HL-60 (cell line): ENCODE measurements around the gene MAPK7.

ENCODE experiments used
- DNase-seq, 2 experiments: peaks; one replicate each; pipeline ENCODE4 v3.0.0-alpha.2; 2010 to 2020; ENCODE audit warnings: low read depth in 1 of 2, low spot score in 1 of 2
- H3K27ac ChIP-seq: fragments of 250-450 bp; sonication (Bioruptor Pico); replicated peaks from 2 replicates; pipeline ENCODE4 v1.5.1; 2020; ENCODE audit warnings: mild to moderate bottlenecking, moderate library complexity
- H3K27me3 ChIP-seq: fragments of 250-450 bp; sonication (Bioruptor Pico); 2 replicates; pipeline ENCODE4 v1.5.1; 2021; ENCODE audit warnings: mild to moderate bottlenecking, moderate library complexity; ENCODE audit not compliant: insufficient read depth, poor library complexity, severe bottlenecking
- H3K4me3 ChIP-seq: replicated peaks from 2 replicates; pipeline ENCODE4 v1.5.1; 2011; ENCODE audit warnings: mild to moderate bottlenecking, control low read depth, low read length; ENCODE audit not compliant: insufficient read depth
- CTCF ChIP-seq: IDR thresholded peaks from one replicate; pipeline ENCODE4 v1.5.1; 2011; ENCODE audit warnings: low read length, control low read depth, inconsistent platforms; ENCODE audit not compliant: insufficient read depth
- GABPA ChIP-seq: IDR thresholded peaks from 2 replicates; pipeline ENCODE4 v1.6.1; 2012; ENCODE audit warnings: low read depth
- POLR2AphosphoS5 ChIP-seq: IDR thresholded peaks from 2 replicates; pipeline ENCODE4 v1.6.1; 2012; ENCODE audit warnings: low read depth
- REST ChIP-seq: IDR thresholded peaks from 2 replicates; pipeline ENCODE4 v1.6.1; 2012; ENCODE audit warnings: low read depth; ENCODE audit not compliant: insufficient replicate concordance
- SPI1 ChIP-seq: IDR thresholded peaks from 2 replicates; pipeline ENCODE4 v1.6.1; 2012; ENCODE audit warnings: low read depth, mild to moderate bottlenecking, borderline replicate concordance

Gene MAPK7

GRCh38 chr17:19417611-19418010 lies 39.3 kb downstream of the MAPK7 start:
- no peak overlapping the region for H3K27ac ChIP-seq
- no peak for DNase-seq

GRCh38 chr17:19418251-19418992 lies 40.1 kb downstream of the MAPK7 start:
- H3K27me3 ChIP-seq: no peaks in the 10 kb centered on the region
- no peak overlapping the region for H3K27ac ChIP-seq
- peak; percentile 11 to 44 for DNase-seq
- no peak overlapping the region for H3K4me3 ChIP-seq
- TF ChIP-seq SPI1 (peak; percentile 16; the same call in 1 of the 2 replicates), GABPA (no peak), POLR2AphosphoS5 (no peak), REST (no peak)

More at GRCh38 chr17:19417611-19418010, 39.3 kb downstream of the MAPK7 start:
- TF ChIP-seq POLR2AphosphoS5: no peak
- no peak for TF ChIP-seq SPI1
- no peak for TF ChIP-seq GABPA
- no peak for TF ChIP-seq REST
- TF ChIP-seq CTCF: no peak
- Histone ChIP-seq H3K4me3 (no peak overlapping the region), H3K27me3 (no peaks in the 10 kb centered on the region)

GRCh38 chr17:19421219-19421618 lies 42.9 kb downstream of the MAPK7 start:
- Histone ChIP-seq H3K27ac (no peak overlapping the region), H3K4me3 (no peak overlapping the region), H3K27me3 (no peaks in the 10 kb centered on the region)
- no peak for DNase-seq
- TF ChIP-seq GABPA: no peak
- no peak for TF ChIP-seq CTCF
- no peak for TF ChIP-seq POLR2AphosphoS5
- no peak for TF ChIP-seq SPI1
- no peak for TF ChIP-seq REST
